GM23338 (cell line): ENCODE data around the gene ZFY. TPM values are rescaled to one million over a fixed set of nuclear protein-coding genes. Genes with fewer than 3 reads are reported as not detected.
A peak's percentile ranks its signal among the peaks of the same experiment; 100 is the strongest.

Experiments
- ATAC-seq: fragments of 200-7000 bp; cut with Tn5 transposase; 3 replicates; pipeline ENCODE4 v1.9.1; 2020
- DNase-seq: peaks from one replicate; pipeline ENCODE4 v3.0.0-alpha.2; 2015; ENCODE audit warnings: low spot score
- H2AFZ ChIP-seq: fragments of 200-600 bp; sonication (generic); 2 replicates; pipeline ENCODE4 v1.8.0; 2016; ENCODE audit warnings: antibody characterized with exemption, mild to moderate bottlenecking, moderate library complexity
- H3F3A ChIP-seq: fragments of 200-600 bp; sonication (generic); replicated peaks from 2 replicates; pipeline ENCODE4 v1.8.0; 2017; ENCODE audit warnings: antibody characterized with exemption, mixed run types, low read depth
- H3K27ac ChIP-seq: fragments of 200-600 bp; sonication (generic); 2 replicates; pipeline ENCODE4 v1.6.1; 2016; ENCODE audit warnings: low read depth
- H3K27me3 ChIP-seq: fragments of 200-600 bp; sonication (generic); 2 replicates; pipeline ENCODE4 v1.8.0; 2016; ENCODE audit warnings: mild to moderate bottlenecking, mixed run types, moderate library complexity; ENCODE audit not compliant: insufficient read depth
- H3K36me3 ChIP-seq: fragments of 200-600 bp; sonication (generic); 2 replicates; pipeline ENCODE4 v1.8.0; 2016; ENCODE audit warnings: mild to moderate bottlenecking; ENCODE audit not compliant: insufficient read depth
- H3K4me1 ChIP-seq: fragments of 200-600 bp; sonication (generic); 2 replicates; pipeline ENCODE4 v1.8.0; 2016; ENCODE audit warnings: mild to moderate bottlenecking, moderate library complexity; ENCODE audit not compliant: insufficient read depth
- H3K4me2 ChIP-seq: fragments of 200-600 bp; sonication (generic); 2 replicates; pipeline ENCODE4 v1.7.1; 2017; ENCODE audit warnings: mixed run types
- H3K4me3 ChIP-seq: fragments of 200-600 bp; sonication (generic); 2 replicates; pipeline ENCODE4 v1.6.1; 2016; ENCODE audit warnings: mixed run types
- H3K79me2 ChIP-seq: fragments of 200-600 bp; sonication (generic); replicated peaks from 2 replicates; pipeline ENCODE4 v1.8.0; 2017; ENCODE audit warnings: mild to moderate bottlenecking; ENCODE audit not compliant: insufficient read depth
- H3K9me2 ChIP-seq: fragments of 200-600 bp; sonication (generic); 2 replicates; pipeline ENCODE4 v1.8.0; 2017; ENCODE audit not compliant: insufficient read depth
- H4K20me1 ChIP-seq: fragments of 200-600 bp; sonication (generic); replicated peaks from 2 replicates; pipeline ENCODE4 v1.8.0; 2017; ENCODE audit warnings: mild to moderate bottlenecking; ENCODE audit not compliant: insufficient read depth
- H3K27ac Mint-ChIP-seq: 2 replicates; pipeline ENCODE4 v1.8.0; 2020; ENCODE audit warnings: inconsistent platforms, mild to moderate bottlenecking, moderate library complexity, mixed read lengths
- H3K27me3 Mint-ChIP-seq: 3 replicates; pipeline ENCODE4 v1.8.0; 2022; ENCODE audit warnings: low read depth, mild to moderate bottlenecking, moderate library complexity, mixed read lengths, inconsistent platforms; ENCODE audit not compliant: insufficient read depth, poor library complexity
- H3K36me3 Mint-ChIP-seq: 3 replicates; pipeline ENCODE4 v1.8.0; 2021; ENCODE audit warnings: low read depth, mild to moderate bottlenecking, inconsistent platforms, moderate library complexity, mixed read lengths
- H3K4me1 Mint-ChIP-seq: 3 replicates; pipeline ENCODE4 v1.8.0; 2020; ENCODE audit warnings: mild to moderate bottlenecking, inconsistent platforms, mixed read lengths
- H3K4me3 Mint-ChIP-seq: 3 replicates; pipeline ENCODE4 v1.8.0; 2021; ENCODE audit warnings: moderate library complexity, mild to moderate bottlenecking, inconsistent platforms, mixed read lengths
- H3K9me3 Mint-ChIP-seq: 3 replicates; pipeline ENCODE4 v1.8.0; 2020; ENCODE audit warnings: moderate library complexity, mild to moderate bottlenecking, inconsistent platforms, mixed read lengths
- JUNB ChIP-seq: IDR thresholded peaks from one replicate; pipeline ENCODE4 v1.6.1; 2016; ENCODE audit warnings: antibody characterized with exemption; ENCODE audit not compliant: unreplicated experiment
- STAT1 ChIP-seq: IDR thresholded peaks from one replicate; pipeline ENCODE4 v1.6.1; 2016; ENCODE audit warnings: antibody characterized with exemption; ENCODE audit not compliant: unreplicated experiment
- ZNF114 ChIP-seq: fragments of 250-450 bp; sonication (Bioruptor Pico); IDR thresholded peaks from 2 replicates; pipeline ENCODE4 v1.5.0; 2020; ENCODE audit warnings: mild to moderate bottlenecking, moderate library complexity
- ZNF331 ChIP-seq: fragments of 250-450 bp; sonication (Bioruptor Pico); IDR thresholded peaks from 2 replicates; pipeline ENCODE4 v1.5.0; 2020; ENCODE audit warnings: low read depth, mild to moderate bottlenecking, moderate library complexity
- polyA plus RNA-seq: library from polyadenylated mRNA; unstranded; fragments of >200 nt; fragmentation: Nextera tagmentation; extraction: Ambion mirVana; gene quantifications from 2 replicates; pipeline ENCODE4 v1.2.1, GENCODE V29; 2016
- total RNA-seq: library from RNA; depleted of rRNA; stranded (reverse); fragments of >200 nt; shearing (Covaris generic); gene quantifications from 2 replicates; pipeline ENCODE4 v1.2.3, GENCODE V29; 2014
- TF ChIP-seq, protein P1 (sequence below): IDR thresholded peaks from one replicate; pipeline ENCODE4 v1.6.1; 2018; ENCODE audit warnings: antibody characterized with exemption; ENCODE audit not compliant: unreplicated experiment
- TF ChIP-seq, protein P2 (sequence below): IDR thresholded peaks from 2 replicates; pipeline ENCODE4 v1.6.1; 2016; ENCODE audit warnings: antibody characterized with exemption
- TF ChIP-seq, protein P3 (sequence below): fragments of 250-450 bp; sonication (Bioruptor Pico); IDR thresholded peaks from 2 replicates; pipeline ENCODE4 v1.5.0; 2020; ENCODE audit warnings: mild to moderate bottlenecking, moderate library complexity

The ZFY gene
- total and polyA plus RNA-seq, 2 experiments from 2014 or later, result 4.5 to 9.4 TPM

DNA sequence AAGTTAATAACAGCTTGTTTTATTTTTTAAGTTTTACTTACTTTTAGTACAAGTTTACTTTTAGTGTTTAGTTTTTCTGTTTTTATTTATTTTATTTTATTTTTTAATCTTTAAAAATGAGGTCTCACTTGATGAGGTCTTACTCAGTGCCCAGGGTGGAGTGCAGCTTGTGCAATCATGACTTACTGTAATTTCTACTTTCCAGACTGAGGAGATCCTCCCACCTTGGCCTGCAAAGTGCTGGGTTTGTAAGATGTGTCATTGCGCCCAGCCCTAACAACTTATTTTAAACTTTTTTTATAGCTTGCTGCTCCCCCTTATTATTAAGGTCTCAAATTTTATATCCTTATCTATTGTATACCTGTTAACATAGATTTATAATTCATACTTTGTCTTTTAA lies 41.7 kb upstream of the ZFY start (continued):
- TF ChIP-seq, protein P1, sequence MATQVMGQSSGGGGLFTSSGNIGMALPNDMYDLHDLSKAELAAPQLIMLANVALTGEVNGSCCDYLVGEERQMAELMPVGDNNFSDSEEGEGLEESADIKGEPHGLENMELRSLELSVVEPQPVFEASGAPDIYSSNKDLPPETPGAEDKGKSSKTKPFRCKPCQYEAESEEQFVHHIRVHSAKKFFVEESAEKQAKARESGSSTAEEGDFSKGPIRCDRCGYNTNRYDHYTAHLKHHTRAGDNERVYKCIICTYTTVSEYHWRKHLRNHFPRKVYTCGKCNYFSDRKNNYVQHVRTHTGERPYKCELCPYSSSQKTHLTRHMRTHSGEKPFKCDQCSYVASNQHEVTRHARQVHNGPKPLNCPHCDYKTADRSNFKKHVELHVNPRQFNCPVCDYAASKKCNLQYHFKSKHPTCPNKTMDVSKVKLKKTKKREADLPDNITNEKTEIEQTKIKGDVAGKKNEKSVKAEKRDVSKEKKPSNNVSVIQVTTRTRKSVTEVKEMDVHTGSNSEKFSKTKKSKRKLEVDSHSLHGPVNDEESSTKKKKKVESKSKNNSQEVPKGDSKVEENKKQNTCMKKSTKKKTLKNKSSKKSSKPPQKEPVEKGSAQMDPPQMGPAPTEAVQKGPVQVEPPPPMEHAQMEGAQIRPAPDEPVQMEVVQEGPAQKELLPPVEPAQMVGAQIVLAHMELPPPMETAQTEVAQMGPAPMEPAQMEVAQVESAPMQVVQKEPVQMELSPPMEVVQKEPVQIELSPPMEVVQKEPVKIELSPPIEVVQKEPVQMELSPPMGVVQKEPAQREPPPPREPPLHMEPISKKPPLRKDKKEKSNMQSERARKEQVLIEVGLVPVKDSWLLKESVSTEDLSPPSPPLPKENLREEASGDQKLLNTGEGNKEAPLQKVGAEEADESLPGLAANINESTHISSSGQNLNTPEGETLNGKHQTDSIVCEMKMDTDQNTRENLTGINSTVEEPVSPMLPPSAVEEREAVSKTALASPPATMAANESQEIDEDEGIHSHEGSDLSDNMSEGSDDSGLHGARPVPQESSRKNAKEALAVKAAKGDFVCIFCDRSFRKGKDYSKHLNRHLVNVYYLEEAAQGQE, result no peak
- TF ChIP-seq JUNB (no peak), STAT1 (no peak), ZNF114 (no peak)

DNA sequence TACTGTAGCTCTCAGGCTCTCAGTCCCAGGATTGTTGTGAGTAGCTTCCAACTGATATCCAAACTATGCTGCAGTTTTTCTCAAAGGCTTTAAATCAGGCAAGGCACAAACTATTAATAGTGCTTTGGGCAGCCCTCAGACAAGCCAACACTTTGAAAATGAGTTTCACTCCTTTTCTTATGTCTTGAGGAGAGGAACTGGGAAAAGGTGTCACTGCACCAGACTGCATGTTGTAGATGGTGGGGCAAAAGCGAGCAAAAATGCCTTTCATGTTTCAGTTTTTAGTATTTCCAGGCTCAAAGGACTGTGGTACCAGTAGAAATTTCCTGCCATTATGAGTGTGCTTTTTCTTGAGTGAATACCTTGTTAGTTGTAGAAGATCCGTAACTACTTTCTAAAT lies 39.1 kb upstream of the ZFY start:
- Mint-ChIP-seq H3K27ac (no peak overlapping the region), H3K9me3 (no peaks in the 10 kb centered on the region), H3K4me3 (no peak overlapping the region), H3K4me1 (peaks cover 5% of the 10 kb centered on the region; the same call in 2 of the 3 replicates), H3K36me3 (0 out of 3 replicates have a peak, but pooled peaks cover 3% of the 10 kb centered on the region), H3K27me3 (peaks cover 1% of the 10 kb centered on the region)
- no peaks in the 10 kb centered on the region for H3K36me3 ChIP-seq
- no peak overlapping the region for H3K4me2 ChIP-seq
- no peaks in the 10 kb centered on the region for H3K27me3 ChIP-seq
- no peaks in the 10 kb centered on the region for H3K9me2 ChIP-seq
- no peak overlapping the region for H3K27ac ChIP-seq
- TF ChIP-seq ZNF114 (no peak), ZNF331 (CRISPR knock-in tag) (no peak)
- TF ChIP-seq, protein P2, sequence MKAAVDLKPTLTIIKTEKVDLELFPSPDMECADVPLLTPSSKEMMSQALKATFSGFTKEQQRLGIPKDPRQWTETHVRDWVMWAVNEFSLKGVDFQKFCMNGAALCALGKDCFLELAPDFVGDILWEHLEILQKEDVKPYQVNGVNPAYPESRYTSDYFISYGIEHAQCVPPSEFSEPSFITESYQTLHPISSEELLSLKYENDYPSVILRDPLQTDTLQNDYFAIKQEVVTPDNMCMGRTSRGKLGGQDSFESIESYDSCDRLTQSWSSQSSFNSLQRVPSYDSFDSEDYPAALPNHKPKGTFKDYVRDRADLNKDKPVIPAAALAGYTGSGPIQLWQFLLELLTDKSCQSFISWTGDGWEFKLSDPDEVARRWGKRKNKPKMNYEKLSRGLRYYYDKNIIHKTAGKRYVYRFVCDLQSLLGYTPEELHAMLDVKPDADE, result no peak
- TF ChIP-seq, protein P3, sequence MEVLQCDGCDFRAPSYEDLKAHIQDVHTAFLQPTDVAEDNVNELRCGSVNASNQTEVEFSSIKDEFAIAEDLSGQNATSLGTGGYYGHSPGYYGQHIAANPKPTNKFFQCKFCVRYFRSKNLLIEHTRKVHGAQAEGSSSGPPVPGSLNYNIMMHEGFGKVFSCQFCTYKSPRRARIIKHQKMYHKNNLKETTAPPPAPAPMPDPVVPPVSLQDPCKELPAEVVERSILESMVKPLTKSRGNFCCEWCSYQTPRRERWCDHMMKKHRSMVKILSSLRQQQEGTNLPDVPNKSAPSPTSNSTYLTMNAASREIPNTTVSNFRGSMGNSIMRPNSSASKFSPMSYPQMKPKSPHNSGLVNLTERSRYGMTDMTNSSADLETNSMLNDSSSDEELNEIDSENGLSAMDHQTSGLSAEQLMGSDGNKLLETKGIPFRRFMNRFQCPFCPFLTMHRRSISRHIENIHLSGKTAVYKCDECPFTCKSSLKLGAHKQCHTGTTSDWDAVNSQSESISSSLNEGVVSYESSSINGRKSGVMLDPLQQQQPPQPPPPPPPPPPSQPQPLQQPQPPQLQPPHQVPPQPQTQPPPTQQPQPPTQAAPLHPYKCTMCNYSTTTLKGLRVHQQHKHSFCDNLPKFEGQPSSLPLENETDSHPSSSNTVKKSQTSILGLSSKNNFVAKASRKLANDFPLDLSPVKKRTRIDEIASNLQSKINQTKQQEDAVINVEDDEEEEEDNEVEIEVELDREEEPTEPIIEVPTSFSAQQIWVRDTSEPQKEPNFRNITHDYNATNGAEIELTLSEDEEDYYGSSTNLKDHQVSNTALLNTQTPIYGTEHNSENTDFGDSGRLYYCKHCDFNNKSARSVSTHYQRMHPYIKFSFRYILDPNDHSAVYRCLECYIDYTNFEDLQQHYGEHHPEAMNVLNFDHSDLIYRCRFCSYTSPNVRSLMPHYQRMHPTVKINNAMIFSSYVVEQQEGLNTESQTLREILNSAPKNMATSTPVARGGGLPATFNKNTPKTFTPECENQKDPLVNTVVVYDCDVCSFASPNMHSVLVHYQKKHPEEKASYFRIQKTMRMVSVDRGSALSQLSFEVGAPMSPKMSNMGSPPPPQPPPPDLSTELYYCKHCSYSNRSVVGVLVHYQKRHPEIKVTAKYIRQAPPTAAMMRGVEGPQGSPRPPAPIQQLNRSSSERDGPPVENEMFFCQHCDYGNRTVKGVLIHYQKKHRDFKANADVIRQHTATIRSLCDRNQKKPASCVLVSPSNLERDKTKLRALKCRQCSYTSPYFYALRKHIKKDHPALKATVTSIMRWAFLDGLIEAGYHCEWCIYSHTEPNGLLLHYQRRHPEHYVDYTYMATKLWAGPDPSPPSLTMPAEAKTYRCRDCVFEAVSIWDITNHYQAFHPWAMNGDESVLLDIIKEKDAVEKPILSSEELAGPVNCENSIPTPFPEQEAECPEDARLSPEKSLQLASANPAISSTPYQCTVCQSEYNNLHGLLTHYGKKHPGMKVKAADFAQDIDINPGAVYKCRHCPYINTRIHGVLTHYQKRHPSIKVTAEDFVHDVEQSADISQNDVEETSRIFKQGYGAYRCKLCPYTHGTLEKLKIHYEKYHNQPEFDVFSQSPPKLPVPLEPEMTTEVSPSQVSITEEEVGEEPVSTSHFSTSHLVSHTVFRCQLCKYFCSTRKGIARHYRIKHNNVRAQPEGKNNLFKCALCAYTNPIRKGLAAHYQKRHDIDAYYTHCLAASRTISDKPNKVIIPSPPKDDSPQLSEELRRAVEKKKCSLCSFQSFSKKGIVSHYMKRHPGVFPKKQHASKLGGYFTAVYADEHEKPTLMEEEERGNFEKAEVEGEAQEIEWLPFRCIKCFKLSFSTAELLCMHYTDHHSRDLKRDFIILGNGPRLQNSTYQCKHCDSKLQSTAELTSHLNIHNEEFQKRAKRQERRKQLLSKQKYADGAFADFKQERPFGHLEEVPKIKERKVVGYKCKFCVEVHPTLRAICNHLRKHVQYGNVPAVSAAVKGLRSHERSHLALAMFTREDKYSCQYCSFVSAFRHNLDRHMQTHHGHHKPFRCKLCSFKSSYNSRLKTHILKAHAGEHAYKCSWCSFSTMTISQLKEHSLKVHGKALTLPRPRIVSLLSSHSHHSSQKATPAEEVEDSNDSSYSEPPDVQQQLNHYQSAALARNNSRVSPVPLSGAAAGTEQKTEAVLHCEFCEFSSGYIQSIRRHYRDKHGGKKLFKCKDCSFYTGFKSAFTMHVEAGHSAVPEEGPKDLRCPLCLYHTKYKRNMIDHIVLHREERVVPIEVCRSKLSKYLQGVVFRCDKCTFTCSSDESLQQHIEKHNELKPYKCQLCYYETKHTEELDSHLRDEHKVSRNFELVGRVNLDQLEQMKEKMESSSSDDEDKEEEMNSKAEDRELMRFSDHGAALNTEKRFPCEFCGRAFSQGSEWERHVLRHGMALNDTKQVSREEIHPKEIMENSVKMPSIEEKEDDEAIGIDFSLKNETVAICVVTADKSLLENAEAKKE (CRISPR knock-in tag), result no peak
- no peak for ATAC-seq
- no peak overlapping the region for H3K4me3 ChIP-seq
- H2AFZ ChIP-seq, result peak overlapping the region; percentile 72; the same call in 1 of the 2 replicates
- H4K20me1 ChIP-seq, result no peaks in the 10 kb centered on the region
- no peak for DNase-seq
- peaks cover 5% of the 10 kb centered on the region; the same call in 1 of the 2 replicates for H3K4me1 ChIP-seq
- no peaks in the 10 kb centered on the region for H3K79me2 ChIP-seq
- no peaks in the 10 kb centered on the region for H3F3A ChIP-seq
